ENCODE measurements around the gene CDC25B.

- no peak for TF ChIP-seq CTCF (IDR thresholded peaks at IDR 0.05; ENCODE audit: extremely low read depth in 1 of 2, insufficient read depth in 1 of 2, low read depth in 1 of 2, low read length in 2 of 2)
- TF ChIP-seq POLR2AphosphoS5 (IDR thresholded peaks at IDR 0.05; ENCODE audit: insufficient read depth, low read depth, low read length) = no peak
- TF ChIP-seq MAX (IDR thresholded peaks at IDR 0.05; ENCODE audit: insufficient read depth, insufficient read length) = no peak
- TF ChIP-seq POLR2A (IDR thresholded peaks at IDR 0.05; ENCODE audit: low read depth, low read length) = no peak
Measured at GRCh38 chr20:3775457-3776108, 20.5 kb upstream of the CDC25B start.
